IMR-90 (cell line): ENCODE results near the gene NAPG. TPM values are rescaled to one million over a fixed set of nuclear protein-coding genes. Genes with fewer than 3 reads are reported as not detected.

ENCODE experiments used
- ATAC-seq: fragments of 200-7000 bp; cut with Tn5 transposase; 2 replicates; pipeline ENCODE4 v1.9.1; 2020; ENCODE audit warnings: low read depth, mild to moderate bottlenecking, moderate library complexity
- BruUV-seq: library from RNA; stranded (reverse); fragments of 400-500 nt; replicated peaks from 2 replicates; lab custom pipeline; 2021; lab: Mats Ljungman, UMichigan
- CTCF ChIA-PET: fragments of 300-600 bp; formaldehyde crosslinking; extraction: SDS; loops from one replicate; lab custom pipeline; 2021; ENCODE audit warnings: antibody characterized with exemption; lab: Yijun Ruan, JAX
- POLR2A ChIA-PET: fragments of 300-600 bp; sonication (Branson Sonifier 250); formaldehyde crosslinking; loops from one replicate; lab custom pipeline; 2022; ENCODE audit warnings: antibody characterized with exemption; ENCODE audit not compliant: unreplicated experiment; lab: Charles Lee
- DNase-seq: peaks from one replicate; pipeline ENCODE4 v3.0.0; 2013
- H2AFZ ChIP-seq: replicated peaks from 2 replicates; pipeline ENCODE3; 2013; ENCODE audit warnings: low read length, mild to moderate bottlenecking; ENCODE audit not compliant: poor library complexity
- H2AK5ac ChIP-seq: 2 replicates; pipeline ENCODE4 v1.6.1; 2013; ENCODE audit warnings: low read depth, low read length, inconsistent platforms
- H2AK9ac ChIP-seq: replicated peaks from 2 replicates; pipeline ENCODE3; 2013; ENCODE audit warnings: mild to moderate bottlenecking, low read depth, low read length, moderate library complexity; ENCODE audit not compliant: poor library complexity
- H2BK120ac ChIP-seq: 2 replicates; pipeline ENCODE4 v1.6.1; 2013; ENCODE audit warnings: low read depth, low read length, inconsistent platforms
- H2BK15ac ChIP-seq: 3 replicates; pipeline ENCODE4 v1.6.1; 2013; ENCODE audit warnings: low read depth, low read length, inconsistent platforms
- H2BK20ac ChIP-seq: 2 replicates; pipeline ENCODE4 v1.6.1; 2013; ENCODE audit warnings: low read depth, mild to moderate bottlenecking, inconsistent platforms, low read length, moderate library complexity
- H2BK5ac ChIP-seq: 2 replicates; pipeline ENCODE4 v1.6.1; 2013; ENCODE audit warnings: mild to moderate bottlenecking, low read depth, low read length, inconsistent platforms; ENCODE audit not compliant: poor library complexity, severe bottlenecking
- H3K14ac ChIP-seq: replicated peaks from 2 replicates; pipeline ENCODE4 v1.6.1; 2013; ENCODE audit warnings: low read depth, low read length, inconsistent platforms
- H3K18ac ChIP-seq: 2 replicates; pipeline ENCODE4 v1.6.1; 2013; ENCODE audit warnings: low read depth, low read length, control low read depth
- H3K23ac ChIP-seq: 2 replicates; pipeline ENCODE4 v1.6.1; 2013; ENCODE audit warnings: low read depth, low read length, inconsistent platforms
- H3K27ac ChIP-seq: 2 replicates; pipeline ENCODE4 v1.5.1; 2013; ENCODE audit warnings: mild to moderate bottlenecking, control low read depth, low read length; ENCODE audit not compliant: insufficient read depth
- H3K27me3 ChIP-seq: 2 replicates; pipeline ENCODE4 v1.6.1; 2013; ENCODE audit warnings: low read length; ENCODE audit not compliant: control insufficient read depth, insufficient read depth
- H3K36me3 ChIP-seq: 2 replicates; pipeline ENCODE4 v1.6.1; 2013; ENCODE audit warnings: low read length, mixed read lengths; ENCODE audit not compliant: control insufficient read depth, insufficient read depth
- H3K4ac ChIP-seq: 2 replicates; pipeline ENCODE4 v1.6.1; 2013; ENCODE audit warnings: low read depth, low read length, inconsistent platforms
- H3K4me1 ChIP-seq: 2 replicates; pipeline ENCODE4 v1.6.1; 2013; ENCODE audit warnings: low read length, mixed read lengths; ENCODE audit not compliant: control insufficient read depth, insufficient read depth
- H3K4me2 ChIP-seq: 2 replicates; pipeline ENCODE4 v1.6.1; 2013; ENCODE audit warnings: low read depth, mild to moderate bottlenecking, control low read depth, low read length, moderate library complexity
- H3K4me3 ChIP-seq: 2 replicates; pipeline ENCODE4 v1.5.1; 2013; ENCODE audit warnings: low read depth, mild to moderate bottlenecking, control low read depth, low read length, moderate library complexity; ENCODE audit not compliant: insufficient read depth
- H3K56ac ChIP-seq: 2 replicates; pipeline ENCODE4 v1.6.1; 2013; ENCODE audit warnings: low read length, inconsistent platforms; ENCODE audit not compliant: insufficient read depth; ENCODE audit errors: extremely low read depth
- H3K79me1 ChIP-seq, 2 experiments: 2 replicates each; pipeline ENCODE4 v1.6.1; 2013; ENCODE audit warnings: low read length in 2 of 2, inconsistent platforms in 1 of 2, low read depth in 1 of 2
- H3K9ac ChIP-seq: 2 replicates; pipeline ENCODE4 v1.6.1; 2013; ENCODE audit warnings: low read depth, low read length, control low read depth
- H3K9me1 ChIP-seq: 2 replicates; pipeline ENCODE4 v1.6.1; 2013; ENCODE audit warnings: low read length, inconsistent platforms; ENCODE audit not compliant: insufficient read depth
- H3K9me3 ChIP-seq: 2 replicates; pipeline ENCODE4 v1.6.1; 2013; ENCODE audit warnings: low read length; ENCODE audit not compliant: control insufficient read depth, insufficient read depth
- H4K20me1 ChIP-seq: 2 replicates; pipeline ENCODE4 v1.6.1; 2013; ENCODE audit warnings: low read length, inconsistent platforms; ENCODE audit not compliant: insufficient read depth
- H4K5ac ChIP-seq: 2 replicates; pipeline ENCODE4 v1.6.1; 2013; ENCODE audit warnings: mild to moderate bottlenecking, low read depth, low read length, control low read depth
- H4K8ac ChIP-seq, 2 experiments: 2 replicates each; pipeline ENCODE4 v1.6.1; 2013; ENCODE audit warnings: low read depth in 2 of 2, low read length in 2 of 2, control low read depth in 1 of 2, inconsistent platforms in 1 of 2
- H4K91ac ChIP-seq: 2 replicates; pipeline ENCODE4 v1.6.1; 2013; ENCODE audit warnings: low read depth, low read length, inconsistent platforms; ENCODE audit not compliant: insufficient read depth
- CEBPB ChIP-seq: IDR thresholded peaks from 2 replicates; pipeline ENCODE4 v1.6.1; 2012; ENCODE audit warnings: low read depth, low read length, improper control_type of control experiment
- MXI1 ChIP-seq: IDR thresholded peaks from 2 replicates; pipeline ENCODE4 v1.6.1; 2012; ENCODE audit warnings: low read depth, mild to moderate bottlenecking, low read length, moderate library complexity, borderline replicate concordance
- WGBS, 2 experiments: methylation state at CpG; one replicate each; pipeline versions ENCODE4 v1.1.5 to v1.1.7; 2013; ENCODE audit warnings: missing lambda C conversion rate in 2 of 2; ENCODE audit not compliant: insufficient read length in 1 of 2; ENCODE audit errors: extremely low coverage in 2 of 2; 5-methylcytosine and 5-hydroxymethylcytosine counted together
- dilution Hi-C: fragments of 300-500 bp; cut with HindIII; formaldehyde crosslinking; loops from one replicate; pipeline ENCODE4 v1.14.3; 2018; ENCODE audit warnings: low sequenced_read_pairs; ENCODE audit not compliant: unreplicated experiment
- in situ Hi-C: fragments of 300-500 bp; cut with MboI; formaldehyde crosslinking; loops from 3 replicates; pipeline ENCODE4 v1.14.3; 2019; ENCODE audit warnings: low sequenced_read_pairs, inconsistent platforms, mixed read lengths
- intact Hi-C: fragments of 100-400 bp; cut with micrococcal nuclease; formaldehyde crosslinking; loops from 2 replicates; pipeline ENCODE4 v1.10.0; 2022
- polyA plus RNA-seq, 3 experiments: library from polyadenylated mRNA; depleted of rRNA; stranded (reverse); fragments of >200 nt; gene quantifications; 2 replicates each; pipeline ENCODE4 v1.2.3, GENCODE V29; 2012; ENCODE audit warnings: low replicate concordance in 1 of 3
- total RNA-seq: library from RNA; depleted of rRNA; stranded (reverse); fragments of >200 nt; gene quantifications from 2 replicates; pipeline ENCODE4 v1.2.3, GENCODE V29; 2012

The NAPG gene
- total and polyA plus RNA-seq, 2 of the 4 experiments (the other 2 are of a cell fraction), result 13.0 to 32.8 TPM

DNA sequence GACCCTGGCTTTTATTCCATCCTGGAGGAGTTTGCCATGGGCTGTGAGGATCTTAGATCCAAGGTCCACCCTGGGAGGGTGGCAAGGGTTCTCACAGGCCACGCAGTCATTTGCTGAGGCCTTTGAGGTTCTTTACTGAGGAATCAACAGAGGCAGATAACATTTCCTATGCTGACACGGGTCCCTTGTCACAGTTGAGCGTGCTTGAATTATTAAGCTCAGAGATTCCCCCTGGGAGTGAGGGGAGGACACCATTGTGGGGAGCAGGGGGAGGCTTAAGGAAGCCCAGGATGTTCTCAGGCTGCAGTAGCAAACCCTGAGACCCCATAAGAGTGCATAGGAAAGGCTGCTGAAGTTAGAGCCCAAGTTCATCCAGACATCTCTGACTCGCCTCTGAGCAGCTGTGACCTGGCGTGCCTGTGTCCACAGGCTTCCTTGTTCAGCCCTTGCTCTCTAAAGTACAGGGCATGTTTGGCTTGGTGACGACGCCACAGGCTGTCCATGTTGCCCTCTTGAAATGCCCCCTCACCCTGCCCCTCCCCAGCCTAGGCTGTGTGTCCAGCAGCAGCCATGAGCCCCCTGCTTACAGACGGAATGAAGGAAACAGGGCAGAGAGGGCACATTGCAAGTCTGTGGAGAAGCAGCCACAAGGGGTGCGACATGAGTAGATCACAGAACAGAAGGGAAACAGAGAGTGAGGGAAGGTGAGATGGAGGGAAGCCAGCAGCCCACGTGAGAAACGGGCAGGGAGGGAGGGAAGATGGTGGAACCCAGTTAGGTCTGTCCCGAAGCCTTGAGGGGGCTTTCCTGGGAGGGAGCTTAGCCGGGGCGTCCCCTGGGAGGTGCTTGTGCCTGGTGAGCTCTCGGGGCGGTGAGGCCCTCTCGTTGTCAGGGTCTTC lies 34.0 kb downstream of the NAPG start:
- dilution Hi-C loops (no loop called here), in situ Hi-C loops (loop anchor here (5.0 kb wide), 2 partner anchors 592 to 992 kb away; no protein-coding TSS in a partner anchor), intact Hi-C loops (loop anchor here (1.0 to 10.0 kb wide), 7 partner anchors 105 to 993 kb away; no protein-coding TSS in a partner anchor)
- Histone ChIP-seq H2BK15ac (no peak overlapping the region), H4K5ac (no peak overlapping the region), H2BK5ac (no peak overlapping the region), H3K14ac (no peak overlapping the region), H3K23ac (no peak overlapping the region), H3K4me3 (no peak overlapping the region), H4K91ac (no peak overlapping the region), H3K56ac (no peak overlapping the region), H3K9me1 (peaks cover 5% of the 10 kb centered on the region; the same call in 1 of the 2 replicates), H3K18ac (no peak overlapping the region; the same call in 1 of the 2 replicates), H4K8ac (no peak overlapping the region), H3K27ac (no peak overlapping the region), H4K20me1 (0 out of 2 replicates have a peak, but pooled peaks cover 4% of the 10 kb centered on the region), H3K4me2 (peak overlapping the region; percentile 47), H2BK120ac (no peak overlapping the region), H2AK5ac (0 out of 2 replicates have a peak overlapping the region, but pooled peaks have one; percentile 3), H3K27me3 (no peaks in the 10 kb centered on the region), H2AFZ (peak overlapping the region; percentile 47), H3K9ac (no peak overlapping the region), H2BK20ac (no peak overlapping the region), H2AK9ac (peak overlapping the region; percentile 47), H3K9me3 (no peaks in the 10 kb centered on the region), H3K4ac (peak overlapping the region; percentile 13; the same call in 1 of the 2 replicates), H3K79me1 (no peaks in the 10 kb centered on the region), H3K4me1 (peaks cover 11% of the 10 kb centered on the region; the same call in 1 of the 2 replicates), H3K36me3 (peaks cover 16% of the 10 kb centered on the region)
- TF ChIP-seq MXI1, result no peak
- no peak for TF ChIP-seq CEBPB
- DNase-seq, result peak; percentile 28
- CTCF ChIA-PET, result interaction anchor here (0.6 to 1.3 kb wide), 7 partner anchors 9 to 993 kb away, joined by 3 to 8 read pairs (median 3); no protein-coding TSS in a partner anchor
- BruUV-seq, result no TSS peak
- 44% methylated on average over 1 of the region's 17 CpGs; no CpG with 5 or more reads in 1 of the 2 experiments for WGBS, 2 experiments
- POLR2A ChIA-PET, result no interaction called here
- peak; percentile 31 for ATAC-seq
